Keratinocyte (primary cell): ENCODE results near the gene SLC39A11. TPM values are rescaled to one million over a fixed set of nuclear protein-coding genes. Genes with fewer than 3 reads are reported as not detected.

ENCODE experiments used
- DNase-seq: peaks from one replicate; pipeline ENCODE4 v3.0.0-alpha.2; 2011; ENCODE audit warnings: low read depth, missing footprints, low spot score
- FAIRE-seq: peaks from 2 replicates; lab custom pipeline; 2011; peaks lifted over from hg19 to GRCh38; lab: Jason Lieb, UNC
- H2AFZ ChIP-seq: 2 replicates; pipeline ENCODE4 v1.6.0; 2012; ENCODE audit warnings: low read length, control low read depth, inconsistent platforms; ENCODE audit not compliant: control insufficient read depth
- H3K27ac ChIP-seq: 2 replicates; pipeline ENCODE4 v1.5.1; 2011; ENCODE audit warnings: low read length; ENCODE audit not compliant: control insufficient read depth, insufficient read depth
- H3K27me3 ChIP-seq: 3 replicates; pipeline ENCODE4 v1.6.0; 2011; ENCODE audit warnings: low read length; ENCODE audit not compliant: control insufficient read depth, insufficient read depth; ENCODE audit errors: extremely low read depth
- H3K36me3 ChIP-seq, 2 experiments: 2 replicates in 1 of 2; 3 replicates in 1 of 2; pipeline ENCODE4 v1.5.1; 2011; ENCODE audit warnings: low read length in 2 of 2, mild to moderate bottlenecking in 1 of 2; ENCODE audit not compliant: control insufficient read depth in 2 of 2, insufficient read depth in 2 of 2; ENCODE audit errors: extremely low read depth in 1 of 2
- H3K4me1 ChIP-seq: 3 replicates; pipeline ENCODE4 v1.5.1; 2011; ENCODE audit warnings: low read length; ENCODE audit not compliant: control insufficient read depth, insufficient read depth; ENCODE audit errors: extremely low read depth
- H3K4me2 ChIP-seq: 3 replicates; pipeline ENCODE4 v1.6.0; 2011; ENCODE audit warnings: low read depth, low read length; ENCODE audit not compliant: control insufficient read depth, insufficient read depth; ENCODE audit errors: extremely low read depth
- H3K4me3 ChIP-seq, 3 experiments: fragments of 200-600 bp in 1 of 3; sonication (generic) in 1 of 3; 2 replicates in 2 of 3; 3 replicates in 1 of 3; pipeline ENCODE4 v1.5.1; 2011 to 2016; ENCODE audit warnings: low read length in 3 of 3, mild to moderate bottlenecking in 3 of 3, control low read depth in 2 of 3, inconsistent platforms in 1 of 3, low read depth in 1 of 3, mixed read lengths in 1 of 3, mixed run types in 1 of 3, moderate library complexity in 1 of 3; ENCODE audit not compliant: control insufficient read depth in 2 of 3, insufficient read depth in 2 of 3; ENCODE audit errors: extremely low read depth in 1 of 3
- H3K79me2 ChIP-seq: 2 replicates; pipeline ENCODE4 v1.6.0; 2012; ENCODE audit warnings: low read length; ENCODE audit not compliant: control insufficient read depth, insufficient read depth
- H3K9ac ChIP-seq: 3 replicates; pipeline ENCODE4 v1.6.0; 2011; ENCODE audit warnings: low read length; ENCODE audit not compliant: control insufficient read depth, insufficient read depth; ENCODE audit errors: extremely low read depth
- H3K9me1 ChIP-seq: 3 replicates; pipeline ENCODE4 v1.6.0; 2011; ENCODE audit warnings: low read length; ENCODE audit not compliant: control insufficient read depth, insufficient read depth; ENCODE audit errors: extremely low read depth
- H3K9me3 ChIP-seq: 2 replicates; pipeline ENCODE4 v1.5.1; 2012; ENCODE audit warnings: low read depth, low read length; ENCODE audit not compliant: control insufficient read depth
- H4K20me1 ChIP-seq: 3 replicates; pipeline ENCODE4 v1.6.0; 2011; ENCODE audit warnings: low read length; ENCODE audit not compliant: control insufficient read depth, insufficient read depth; ENCODE audit errors: extremely low read depth
- CTCF ChIP-seq, 3 experiments: IDR thresholded peaks in 1 of 3; conservative IDR thresholded peaks in 1 of 3; optimal IDR thresholded peaks in 1 of 3; 2 replicates in 2 of 3; 3 replicates in 1 of 3; pipeline versions ENCODE3 to v1.5.1; 2011; ENCODE audit warnings: low read length in 3 of 3, mild to moderate bottlenecking in 3 of 3, moderate library complexity in 2 of 3, control low read depth in 1 of 3, inconsistent platforms in 1 of 3; ENCODE audit not compliant: insufficient read depth in 2 of 3; ENCODE audit errors: extremely low read depth in 1 of 3
- EZH2 ChIP-seq: IDR thresholded peaks from one replicate; pipeline ENCODE4 v1.6.1; 2012; ENCODE audit warnings: inconsistent platforms, mild to moderate bottlenecking, low read length, moderate library complexity
- dilution Hi-C: fragments of 300-500 bp; cut with MboI; formaldehyde crosslinking; loops from one replicate; pipeline ENCODE4 v1.7.0; 2020; ENCODE audit warnings: low sequenced_read_pairs; ENCODE audit not compliant: extremely low pct_ligation_motif_present
- polyA plus RNA-seq, 5 experiments: library from polyadenylated mRNA; depleted of rRNA in 3 of 5; stranded (reverse) in 3 of 5; stranded (forward) in 1 of 5; unstranded in 1 of 5; fragments of >200 nt; gene quantifications; 1 replicate in 1 of 5; 2 replicates in 3 of 5; 3 replicates in 1 of 5; pipeline versions ENCODE4 v1.2.1 to v1.2.3, GENCODE V29; 2011 to 2012; ENCODE audit warnings: missing spikeins in 2 of 5, low read depth in 1 of 5, low replicate concordance in 1 of 5

Gene SLC39A11
- polyA plus RNA-seq, 1 donor (not counting 4 experiments of a cell fraction or from before 2014, with no cell fraction given): 11.5 TPM

- Histone ChIP-seq H3K4me2 (no peak overlapping the region), H3K9me3 (peaks cover 4% of the 10 kb centered on the region), H4K20me1 (no peaks in the 10 kb centered on the region), H3K4me3 (no peak overlapping the region), H2AFZ (no peak overlapping the region), H3K4me1 (peaks cover 14% of the 10 kb centered on the region), H3K9ac (no peak overlapping the region), H3K27ac (no peak overlapping the region), H3K79me2 (no peaks in the 10 kb centered on the region), H3K9me1 (no peaks in the 10 kb centered on the region), H3K36me3 (peaks cover 0 to 4% of the 10 kb centered on the region in 2 experiments), H3K27me3 (no peaks in the 10 kb centered on the region)
- no peak for DNase-seq
- dilution Hi-C loops: no loop called here
- TF ChIP-seq CTCF (optimal IDR thresholded peaks at IDR 0.05 in 1 of 3, IDR thresholded peaks at IDR 0.05 in 1 of 3, conservative IDR thresholded peaks at IDR 0.05 in 1 of 3; ENCODE audit: extremely low read depth in 1 of 3, insufficient read depth in 2 of 3, low read length in 3 of 3): no peak
- no peak for TF ChIP-seq EZH2
- no peak for FAIRE-seq
Observed at GRCh38 chr17:72707881-72708280, 384.6 kb downstream of the SLC39A11 start.

GRCh38 chr17:72706396-72706981 is 386.0 kb downstream of the SLC39A11 start:
- Histone ChIP-seq H2AFZ (no peak overlapping the region), H3K9me1 (no peaks in the 10 kb centered on the region), H3K27ac (no peak overlapping the region), H3K9ac (no peak overlapping the region), H4K20me1 (no peaks in the 10 kb centered on the region), H3K79me2 (no peaks in the 10 kb centered on the region), H3K36me3 (peaks cover 0 to 4% of the 10 kb centered on the region in 2 experiments), H3K4me3 (no peak overlapping the region), H3K9me3 (peaks cover 3% of the 10 kb centered on the region), H3K4me2 (no peak overlapping the region), H3K27me3 (no peaks in the 10 kb centered on the region), H3K4me1 (peaks cover 23% of the 10 kb centered on the region)
- dilution Hi-C loops: no loop called here
- DNase-seq: no peak
- TF ChIP-seq CTCF (optimal IDR thresholded peaks at IDR 0.05 in 1 of 3, IDR thresholded peaks at IDR 0.05 in 1 of 3, conservative IDR thresholded peaks at IDR 0.05 in 1 of 3; ENCODE audit: extremely low read depth in 1 of 3, insufficient read depth in 2 of 3, low read length in 3 of 3) (no peak), EZH2 (no peak)
- FAIRE-seq: no peak
